ENCODE results near the gene SCAP. TPM values are rescaled to one million over a fixed set of nuclear protein-coding genes. Genes with fewer than 3 reads are reported as not detected.

SCAP gene
- total and polyA plus RNA-seq, 2 of the 4 experiments (the other 2 are of a cell fraction): 25.3 to 34.6 TPM

- ATAC-seq (ENCODE audit: low read depth) (no peak), DNase-seq (no peak)
- Histone ChIP-seq H3K27me3 (ENCODE audit: control insufficient read depth, insufficient read depth, low read length) (no peaks in the 10 kb centered on the region), H3K9me1 (ENCODE audit: insufficient read depth, low read length) (no peaks in the 10 kb centered on the region), H2AK9ac (replicated peaks; ENCODE audit: low read depth, low read length, poor library complexity) (no peak overlapping the region), H4K91ac (ENCODE audit: insufficient read depth, low read depth, low read length) (no peak overlapping the region), H2BK15ac (ENCODE audit: low read depth, low read length) (no peak overlapping the region), H2AFZ (replicated peaks; ENCODE audit: low read length, poor library complexity) (no peak overlapping the region), H3K27ac (ENCODE audit: insufficient read depth, low read length) (no peak overlapping the region), H3K4ac (ENCODE audit: low read depth, low read length) (no peak overlapping the region), H4K20me1 (ENCODE audit: insufficient read depth, low read length) (peaks cover 19% of the 10 kb centered on the region), H3K79me1 (ENCODE audit: low read depth in 1 of 2, low read length in 2 of 2) (peaks cover 4 to 6% of the 10 kb centered on the region in 2 experiments; a peak in 2 of 4 replicates), H3K23ac (ENCODE audit: low read depth, low read length) (no peak overlapping the region), H4K5ac (ENCODE audit: low read depth, low read length) (no peak overlapping the region), H3K14ac (replicated peaks; ENCODE audit: low read depth, low read length) (no peak overlapping the region), H2BK20ac (ENCODE audit: low read depth, low read length) (no peak overlapping the region), H3K18ac (ENCODE audit: low read depth, low read length) (no peak overlapping the region), H2BK5ac (ENCODE audit: low read depth, low read length, poor library complexity, severe bottlenecking) (no peak overlapping the region), H3K4me1 (ENCODE audit: control insufficient read depth, insufficient read depth, low read length) (no peaks in the 10 kb centered on the region), H3K4me2 (ENCODE audit: low read depth, low read length) (no peak overlapping the region), H2AK5ac (ENCODE audit: low read depth, low read length) (no peak overlapping the region), H3K56ac (ENCODE audit: extremely low read depth, insufficient read depth, low read length) (no peak overlapping the region), H3K9me3 (ENCODE audit: control insufficient read depth, insufficient read depth, low read length) (no peaks in the 10 kb centered on the region), H3K4me3 (ENCODE audit: insufficient read depth, low read depth, low read length) (no peak overlapping the region), H3K9ac (ENCODE audit: low read depth, low read length) (no peak overlapping the region), H2BK120ac (ENCODE audit: low read depth, low read length) (no peak overlapping the region), H3K36me3 (ENCODE audit: control insufficient read depth, insufficient read depth, low read length) (peaks cover 70% of the 10 kb centered on the region), H4K8ac (ENCODE audit: low read depth in 2 of 2, low read length in 2 of 2) (no peak overlapping the region)
- dilution Hi-C loops (cut with HindIII; ENCODE audit: low sequenced_read_pairs, unreplicated experiment): no loop called here
- no TSS peak for BruUV-seq (replicated peaks)
- ChIA-PET CTCF (interaction anchor here (0.6 kb wide), 1 partner anchor 21 kb away, joined by 3 read pairs; no protein-coding TSS in a partner anchor), POLR2A (ENCODE audit: unreplicated experiment) (no interaction called here)
- in situ Hi-C loops (cut with MboI; ENCODE audit: low sequenced_read_pairs): no loop called here
- TF ChIP-seq FOS (IDR thresholded peaks at IDR 0.05; ENCODE audit: low read depth, low read length) (no peak), MAFK (IDR thresholded peaks at IDR 0.05; ENCODE audit: low read depth, low read length) (no peak), CTCF (conservative IDR thresholded peaks at IDR 0.05; ENCODE audit: low read depth, low read length) (0 out of 2 replicates have a peak, but pooled peaks have one; percentile 11), SMC3 (IDR thresholded peaks at IDR 0.05; ENCODE audit: low read depth, low read length) (no peak), RAD21 (IDR thresholded peaks at IDR 0.05; ENCODE audit: low read length) (peak; percentile 15; the same call in 1 of the 2 replicates), MAZ (IDR thresholded peaks at IDR 0.05; ENCODE audit: borderline replicate concordance, low read depth, low read length) (no peak)
- TF ChIP-seq, protein P1, sequence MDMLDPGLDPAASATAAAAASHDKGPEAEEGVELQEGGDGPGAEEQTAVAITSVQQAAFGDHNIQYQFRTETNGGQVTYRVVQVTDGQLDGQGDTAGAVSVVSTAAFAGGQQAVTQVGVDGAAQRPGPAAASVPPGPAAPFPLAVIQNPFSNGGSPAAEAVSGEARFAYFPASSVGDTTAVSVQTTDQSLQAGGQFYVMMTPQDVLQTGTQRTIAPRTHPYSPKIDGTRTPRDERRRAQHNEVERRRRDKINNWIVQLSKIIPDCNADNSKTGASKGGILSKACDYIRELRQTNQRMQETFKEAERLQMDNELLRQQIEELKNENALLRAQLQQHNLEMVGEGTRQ (IDR thresholded peaks at IDR 0.05; ENCODE audit: low read depth, low read length): no peak
- 76% methylated on average over 7 of the region's 12 CpGs; no CpG with 5 or more reads in 1 of the 2 experiments for WGBS, 2 experiments (ENCODE audit: extremely low coverage in 2 of 2, insufficient read length in 1 of 2)
- intact Hi-C loops (cut with micrococcal nuclease): no loop called here
Measured at GRCh38 chr3:47412842-47413520, 62.8 kb downstream of the SCAP start.

All from IMR-90 (cell line).